Measurements from ENCODE around the gene C17orf114.
"Not testable (repeated sequence)": the region's sequence is repeated elsewhere in the genome, so short reads cannot be mapped to it uniquely, and the experiment has no call there.

Gene C17orf114

GRCh38 chr17:4833941-4834680 lies 32.0 kb upstream of the C17orf114 start:
- TF ChIP-seq CTCF (conservative IDR thresholded peaks at IDR 0.05), result no peak
- Mint-ChIP-seq H3K36me3 (peaks cover under 1% of the 10 kb centered on the region), H3K27me3 (no peaks in the 10 kb centered on the region), H3K4me1 (ENCODE audit: unreplicated experiment) (peaks cover 32% of the 10 kb centered on the region), H3K9me3 (no peaks in the 10 kb centered on the region), H3K4me3 (peak overlapping the region; percentile 95), H3K27ac (peak overlapping the region; percentile 92)
- no peak for DNase-seq (ENCODE audit: extremely low spot score, unreplicated experiment)

- Mint-ChIP-seq H3K9me3 (no peaks in the 10 kb centered on the region), H3K27ac (peak within 1 kb of the TSS; percentile 98), H3K27me3 (no peaks in the 10 kb centered on the region), H3K36me3 (no peaks in the 10 kb centered on the region), H3K4me3 (peak within 1 kb of the TSS; percentile 96), H3K4me1 (ENCODE audit: unreplicated experiment) (peaks cover 32% of the 10 kb centered on the region)
- peak; percentile 92 for DNase-seq (ENCODE audit: extremely low spot score, unreplicated experiment)
- no peak for TF ChIP-seq CTCF (conservative IDR thresholded peaks at IDR 0.05)
These were observed 31.2 kb upstream of the C17orf114 start, which contains the start of gene MINK1 for GRCh38 chr17:4833178-4833940. Gene MINK1, plus strand, starts transcription at chr17:4833340. Its CDS starts 244 bp downstream, at chr17:4833584.

DNA sequence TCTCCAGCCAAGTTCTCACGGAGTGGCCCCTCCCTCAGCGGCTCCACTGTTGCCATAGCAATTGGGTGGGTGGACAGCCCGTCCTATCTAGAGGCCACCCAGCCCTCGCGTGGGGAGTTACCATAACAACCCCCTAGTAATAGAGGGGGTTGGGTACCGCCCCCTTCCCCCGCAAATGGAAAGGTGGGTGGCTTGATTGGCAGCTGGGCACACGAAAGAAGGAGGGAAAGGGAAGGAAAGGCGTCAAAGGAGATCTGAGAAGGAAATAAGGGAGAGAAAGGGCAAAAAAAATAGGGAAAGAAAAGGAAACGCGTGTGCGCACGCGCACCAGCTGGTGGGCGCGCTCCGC lies 30.7 kb upstream of the C17orf114 start:
- not testable (repeated sequence) for DNase-seq (ENCODE audit: extremely low spot score, unreplicated experiment); H3K9me3 Mint-ChIP-seq; H3K36me3 Mint-ChIP-seq; H3K27me3 Mint-ChIP-seq
- Mint-ChIP-seq H3K4me3 (peak overlapping the region; percentile 96), H3K27ac (peak overlapping the region; percentile 98), H3K4me1 (ENCODE audit: unreplicated experiment) (peaks cover 28% of the 10 kb centered on the region)

DNA sequence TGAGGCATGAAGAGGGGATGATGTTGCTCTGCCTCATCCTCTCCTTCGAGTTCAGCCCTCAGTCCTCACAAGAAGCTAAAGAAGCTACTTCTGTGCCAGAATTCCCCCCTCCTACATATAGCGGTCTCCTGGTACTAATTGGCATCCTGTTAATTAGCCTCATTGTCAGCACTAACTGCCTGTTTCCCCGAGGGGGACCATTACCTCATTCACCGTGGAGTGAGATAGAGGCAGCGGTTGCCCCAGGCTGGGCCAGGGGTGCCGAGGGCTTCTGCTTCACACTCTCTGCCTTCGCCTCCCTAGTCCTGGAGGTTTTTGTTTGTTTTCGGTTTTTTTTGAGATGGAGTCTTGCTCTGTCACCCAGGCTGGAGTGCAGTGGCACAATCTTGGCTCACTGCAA lies 25.3 kb upstream of the C17orf114 start:
- H3K36me3 Mint-ChIP-seq, result no peaks in the 10 kb centered on the region
- no peak for TF ChIP-seq CTCF (conservative IDR thresholded peaks at IDR 0.05)
- H3K27me3 Mint-ChIP-seq, result no peaks in the 10 kb centered on the region
- H3K9me3 Mint-ChIP-seq, result no peaks in the 10 kb centered on the region
- H3K27ac Mint-ChIP-seq, result no peak overlapping the region
- H3K4me1 Mint-ChIP-seq (ENCODE audit: unreplicated experiment), result no peaks in the 10 kb centered on the region
- H3K4me3 Mint-ChIP-seq, result no peak overlapping the region
- DNase-seq (ENCODE audit: extremely low spot score, unreplicated experiment), result no peak

- H3K9me3 Mint-ChIP-seq, result no peaks in the 10 kb centered on the region
- peaks cover 5% of the 10 kb centered on the region for H3K36me3 Mint-ChIP-seq
- H3K27me3 Mint-ChIP-seq, result no peaks in the 10 kb centered on the region
- H3K4me1 Mint-ChIP-seq (ENCODE audit: unreplicated experiment), result no peaks in the 10 kb centered on the region
- DNase-seq (ENCODE audit: extremely low spot score, unreplicated experiment), result no peak
- TF ChIP-seq CTCF (conservative IDR thresholded peaks at IDR 0.05), result no peak
- H3K27ac Mint-ChIP-seq, result no peak overlapping the region
- no peak overlapping the region for H3K4me3 Mint-ChIP-seq
These were observed 21.4 kb upstream of the C17orf114 start for GRCh38 chr17:4823373-4824089.

All from type B pancreatic cell (in vitro differentiated cells).